Fibroblast of the aortic adventitia (primary cell): Measurements from ENCODE around the gene CUX1. TPM values are rescaled to one million over a fixed set of nuclear protein-coding genes. Genes with fewer than 3 reads are reported as not detected.

ENCODE experiments used
- DNase-seq: peaks from one replicate; pipeline ENCODE4 v3.0.0-alpha.2; 2010; ENCODE audit warnings: low read depth
- H3K4me3 ChIP-seq: 2 replicates; pipeline ENCODE4 v1.5.1; 2011; ENCODE audit warnings: low read depth, mild to moderate bottlenecking, control low read depth, low read length, moderate library complexity
- CTCF ChIP-seq: IDR thresholded peaks from 2 replicates; pipeline ENCODE4 v1.5.1; 2011; ENCODE audit warnings: mild to moderate bottlenecking, low read length, control low read depth, inconsistent platforms; ENCODE audit not compliant: insufficient read depth
- total RNA-seq: library from RNA; depleted of rRNA; stranded (reverse); fragments of >200 nt; gene quantifications from 2 replicates; pipeline ENCODE4 v1.2.3, GENCODE V29; 2012; ENCODE audit warnings: low replicate concordance

The CUX1 gene
- total RNA-seq, 1 donor: 44.2 TPM

GRCh38 chr7:102148799-102149198 is 331.4 kb downstream of the CUX1 start:
- TF ChIP-seq CTCF: no peak
- no peak overlapping the region for H3K4me3 ChIP-seq
- DNase-seq: no peak

- DNase-seq: no peak
- H3K4me3 ChIP-seq: no peak overlapping the region
- no peak for TF ChIP-seq CTCF
Observed at GRCh38 chr7:102149416-102149815, 332.0 kb downstream of the CUX1 start.

GRCh38 chr7:102150266-102150665 is 332.8 kb downstream of the CUX1 start:
- DNase-seq: no peak
- H3K4me3 ChIP-seq: no peak overlapping the region
- no peak for TF ChIP-seq CTCF

GRCh38 chr7:102152672-102153598 is 335.5 kb downstream of the CUX1 start:
- no peak overlapping the region for H3K4me3 ChIP-seq
- peak; percentile 41 for DNase-seq
- TF ChIP-seq CTCF: no peak

- TF ChIP-seq CTCF: no peak
- DNase-seq: no peak
- H3K4me3 ChIP-seq: no peak overlapping the region
Observed at GRCh38 chr7:102153599-102153946, 336.1 kb downstream of the CUX1 start.

GRCh38 chr7:102154425-102154824 is 337.0 kb downstream of the CUX1 start:
- no peak overlapping the region for H3K4me3 ChIP-seq
- no peak for TF ChIP-seq CTCF
- no peak for DNase-seq

- no peak overlapping the region for H3K4me3 ChIP-seq
- no peak for TF ChIP-seq CTCF
- DNase-seq: no peak
Observed at GRCh38 chr7:102155821-102156441, 338.5 kb downstream of the CUX1 start.
